Heart left ventricle (tissue), 16 donors: Measurements from ENCODE around the gene ERGIC1. TPM values are rescaled to one million over a fixed set of nuclear protein-coding genes. Genes with fewer than 3 reads are reported as not detected.
A peak's percentile ranks its signal among the peaks of the same experiment; 100 is the strongest.

Experiments used
- ATAC-seq, 4 donors: fragments of 200-7000 bp; cut with Tn5 transposase; one replicate each; pipeline ENCODE4 v1.9.1; 2020 to 2022; ENCODE audit warnings: moderate library complexity in 4 of 4, mild to moderate bottlenecking in 3 of 4, moderate number of reproducible peaks in 1 of 4
- DNase-seq, 5 donors: peaks; one replicate each; pipeline ENCODE4 v3.0.0-alpha.2; 2020
- H3K27ac ChIP-seq, 12 donors: fragments of 200-600 bp; sonication (generic) in 4 of 12; one replicate each; pipeline versions ENCODE4 v1.5.0 to v1.8.0; 2016 to 2022; ENCODE audit warnings: mild to moderate bottlenecking in 2 of 12
- H3K27me3 ChIP-seq, 9 donors: fragments of 200-600 bp; sonication (generic) in 2 of 9; one replicate each; pipeline versions ENCODE4 v1.5.1 to v1.8.0; 2016 to 2022; ENCODE audit warnings: mild to moderate bottlenecking in 3 of 9
- H3K36me3 ChIP-seq, 9 donors: fragments of 200-600 bp; sonication (generic) in 2 of 9; one replicate each; pipeline versions ENCODE4 v1.5.0 to v1.8.0; 2018 to 2022; ENCODE audit warnings: mild to moderate bottlenecking in 2 of 9
- H3K4me1 ChIP-seq, 12 donors: fragments of 200-600 bp; sonication (generic) in 4 of 12; one replicate each; pipeline versions ENCODE4 v1.5.0 to v1.8.0; 2016 to 2022; ENCODE audit warnings: mild to moderate bottlenecking in 3 of 12
- H3K4me3 ChIP-seq, 12 donors: fragments of 200-600 bp; sonication (generic) in 4 of 12; one replicate each; pipeline versions ENCODE4 v1.5.0 to v1.8.0; 2017 to 2022; ENCODE audit warnings: mild to moderate bottlenecking in 9 of 12, moderate library complexity in 4 of 12
- H3K9me3 ChIP-seq, 12 donors: fragments of 200-600 bp; sonication (generic) in 4 of 12; one replicate each; pipeline versions ENCODE4 v1.5.0 to v1.8.0; 2016 to 2022; ENCODE audit warnings: mild to moderate bottlenecking in 1 of 12
- POLR2A ChIP-seq, 2 donors: fragments of 450-650 bp; IDR thresholded peaks; one replicate each; pipeline ENCODE4 v1.6.1; 2017; ENCODE audit warnings: antibody characterized with exemption in 2 of 2, mild to moderate bottlenecking in 2 of 2, moderate library complexity in 2 of 2
- WGBS, 4 donors: extraction: QIAGEN DNeasy Blood & Tissue Kit in 2 of 4; methylation state at CpG; one replicate each; pipeline versions ENCODE4 v1.1.5 to v1.1.7; 2013 to 2018; 5-methylcytosine and 5-hydroxymethylcytosine counted together
- intact Hi-C, 10 donors: fragments of 100-400 bp; cut with DNase I; formaldehyde crosslinking; loops; one replicate each; pipeline versions ENCODE4 v1.11.1 to v1.14.2; 2022
- polyA plus RNA-seq, 2 donors: library from polyadenylated mRNA; stranded (reverse); fragments of 200-250 nt; gene quantifications; one replicate each; pipeline ENCODE4 v1.2.3, GENCODE V29; 2013
- total RNA-seq, 9 donors: library from RNA; depleted of rRNA in 2 of 9; stranded (reverse); fragments of >200 nt in 2 of 9; fragmentation: NEBNext Ultra II Directional in 3 of 9; extraction: Animal tissue kit (Norgen Biotek cat#: 25700) in 3 of 9; gene quantifications; one replicate each; pipeline versions ENCODE4 v1.1.0 to v1.2.4, GENCODE V29; 2016 to 2023
- TF ChIP-seq, protein P1 (sequence below), 12 donors: fragments of 200-600 bp; sonication (generic) in 4 of 12; IDR thresholded peaks; one replicate each; pipeline versions ENCODE4 v1.5.0 to v1.8.0; 2018 to 2022; ENCODE audit warnings: antibody characterized with exemption in 12 of 12, mild to moderate bottlenecking in 5 of 12
- donor health status: ischemic (EF 13 %, LVEDD 7.1; RV severe dilation, severe dysfunction).
- donor health status: healthy with polysubstance abuse.
- donor health status: DM: no; HTN: yes; CAD: no.
- donor health status: DM: no; HTN: no; CAD: no.
- donor health status: ischemic (EF 25% LVEDD 6.9; RV normal size, moderate dysfunction).
- donor health status: ischemic (EF 25% LVEDD 5.7; RV mildly dilated, moderate dysfunction).
- donor health status: healthy.
- donor health status: DM: yes; HTN: yes; CAD: no.
- donor health status: ischemic (EF 35%, LVEDD 5.7; RV mildly dilated, moderate dysfunction).
- donor health status: nonischemic (EF 11% LVEDD 7.7; RV severe dilation, severe dysfunction).
- donor health status: DM: yes; HTN: yes; CAD: no.
- donor health status: PGD.
- donor health status: ischemic (EF 29% LVEDD 5.4; RV normal size, mild dysfunction).
- donor health status: nonischemic (EF 23%, LVEDD 6.1; RV moderate dilation, normal function).

ERGIC1 gene
- total and polyA plus RNA-seq, 11 donors = 66.6 to 115 (median 84.9) TPM

DNA sequence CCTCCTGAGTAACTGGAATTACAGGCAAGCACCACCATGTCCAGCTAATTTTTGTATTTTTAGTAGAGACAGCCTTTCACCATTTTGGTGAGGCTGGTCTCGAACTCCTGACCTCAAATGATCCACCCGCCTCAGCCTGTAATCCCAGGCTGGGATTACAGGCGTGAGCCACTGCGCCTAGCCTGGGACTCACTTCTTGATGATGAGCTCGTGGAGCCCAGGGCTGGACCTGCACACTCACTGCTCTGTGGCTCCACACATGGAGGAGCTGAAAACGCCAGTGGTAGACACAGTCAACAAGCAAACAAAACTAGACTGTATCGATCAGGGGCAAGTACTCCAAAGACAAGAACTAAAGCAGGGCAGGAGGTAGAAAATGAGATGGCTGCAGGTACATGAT, 65.4 kb downstream of the ERGIC1 start:
- no peaks in the 10 kb centered on the region for H3K9me3 ChIP-seq
- DNase-seq (no peak), ATAC-seq (no peak)
- H3K4me1 ChIP-seq = peaks cover 2 to 69% (median 63%) of the 10 kb centered on the region in 12 donors
- H3K36me3 ChIP-seq = peaks cover 0 to 18% (median 0%) of the 10 kb centered on the region in 9 donors
- intact Hi-C loops = loop anchor here in 1 of 10 donors (10.0 kb wide), 1 partner anchor 125 kb away; the partner anchor contains the start of gene DUSP1
- H3K4me3 ChIP-seq = no peak overlapping the region
- no peak for TF ChIP-seq POLR2A (IDR thresholded peaks at IDR 0.05)
- TF ChIP-seq, protein P1, sequence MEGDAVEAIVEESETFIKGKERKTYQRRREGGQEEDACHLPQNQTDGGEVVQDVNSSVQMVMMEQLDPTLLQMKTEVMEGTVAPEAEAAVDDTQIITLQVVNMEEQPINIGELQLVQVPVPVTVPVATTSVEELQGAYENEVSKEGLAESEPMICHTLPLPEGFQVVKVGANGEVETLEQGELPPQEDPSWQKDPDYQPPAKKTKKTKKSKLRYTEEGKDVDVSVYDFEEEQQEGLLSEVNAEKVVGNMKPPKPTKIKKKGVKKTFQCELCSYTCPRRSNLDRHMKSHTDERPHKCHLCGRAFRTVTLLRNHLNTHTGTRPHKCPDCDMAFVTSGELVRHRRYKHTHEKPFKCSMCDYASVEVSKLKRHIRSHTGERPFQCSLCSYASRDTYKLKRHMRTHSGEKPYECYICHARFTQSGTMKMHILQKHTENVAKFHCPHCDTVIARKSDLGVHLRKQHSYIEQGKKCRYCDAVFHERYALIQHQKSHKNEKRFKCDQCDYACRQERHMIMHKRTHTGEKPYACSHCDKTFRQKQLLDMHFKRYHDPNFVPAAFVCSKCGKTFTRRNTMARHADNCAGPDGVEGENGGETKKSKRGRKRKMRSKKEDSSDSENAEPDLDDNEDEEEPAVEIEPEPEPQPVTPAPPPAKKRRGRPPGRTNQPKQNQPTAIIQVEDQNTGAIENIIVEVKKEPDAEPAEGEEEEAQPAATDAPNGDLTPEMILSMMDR (IDR thresholded peaks at IDR 0.05) = no peak
- H3K27ac ChIP-seq = peak overlapping the region in 6 of 12 donors; percentile 12 to 96 (median 91)
- no peaks in the 10 kb centered on the region for H3K27me3 ChIP-seq
- 95 to 97% (median 96%) methylated on average over 7 of the region's 7 CpGs for WGBS, 4 donors

DNA sequence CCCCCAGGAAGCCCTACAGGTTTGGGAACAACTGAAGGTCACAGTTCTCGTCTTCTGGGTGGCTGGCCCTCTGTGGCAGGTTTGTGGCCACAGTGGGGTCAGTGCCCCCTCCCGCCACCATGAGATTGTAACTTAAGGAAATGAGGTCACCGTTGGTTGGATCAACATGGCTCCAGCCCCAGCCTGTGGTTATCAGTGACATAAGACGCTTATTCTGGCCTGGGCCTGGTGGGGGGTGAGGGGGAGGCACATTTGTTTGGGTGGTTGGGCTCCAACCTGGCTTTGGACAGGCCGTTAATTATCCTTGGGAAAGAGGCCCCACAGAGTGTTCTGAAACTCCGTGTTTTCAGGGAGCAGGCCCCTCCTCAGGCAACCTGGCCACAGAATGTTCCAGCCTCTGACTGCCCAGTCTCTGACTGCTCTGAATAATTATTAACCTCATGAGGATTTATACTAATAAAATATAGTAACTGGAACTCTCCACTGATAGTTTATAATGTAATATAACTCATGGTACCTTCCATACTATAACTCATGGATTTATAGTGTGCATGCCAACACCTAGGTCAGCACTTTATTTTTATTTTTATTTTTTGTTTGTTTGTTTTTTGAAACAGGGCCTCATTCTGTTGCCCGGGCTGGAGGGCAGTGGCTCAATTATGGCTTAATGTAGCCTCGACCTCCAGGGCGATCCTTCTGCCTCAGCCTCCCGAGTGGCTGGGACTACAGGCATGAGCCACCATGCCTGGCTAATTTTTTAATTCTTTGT, 67.1 kb downstream of the ERGIC1 start:
- H3K27me3 ChIP-seq = no peaks in the 10 kb centered on the region
- WGBS, 4 donors = 46 to 60% (median 55%) methylated on average over 10 of the region's 10 CpGs
- no peaks in the 10 kb centered on the region for H3K9me3 ChIP-seq
- peak; percentile 54 to 64 (median 60) for ATAC-seq
- DNase-seq = peak; percentile 74 to 83 (median 80)
- no peak overlapping the region for H3K4me3 ChIP-seq
- H3K36me3 ChIP-seq = peaks cover 0 to 18% (median 0%) of the 10 kb centered on the region in 9 donors
- peak overlapping the region; percentile 22 to 96 (median 90) for H3K27ac ChIP-seq
- peaks cover 2 to 85% (median 74%) of the 10 kb centered on the region in 12 donors for H3K4me1 ChIP-seq
- TF ChIP-seq POLR2A (IDR thresholded peaks at IDR 0.05) = no peak
- TF ChIP-seq, protein P1 (IDR thresholded peaks at IDR 0.05) = no peak
- intact Hi-C loops = loop anchor here in 9 of 10 donors (5.0 to 10.0 kb wide), 7 partner anchors 34 to 186 kb away; partner anchors contain the start of genes DUSP1 (in 4 of the 9) and ERGIC1 (in 1 of the 9)

DNA sequence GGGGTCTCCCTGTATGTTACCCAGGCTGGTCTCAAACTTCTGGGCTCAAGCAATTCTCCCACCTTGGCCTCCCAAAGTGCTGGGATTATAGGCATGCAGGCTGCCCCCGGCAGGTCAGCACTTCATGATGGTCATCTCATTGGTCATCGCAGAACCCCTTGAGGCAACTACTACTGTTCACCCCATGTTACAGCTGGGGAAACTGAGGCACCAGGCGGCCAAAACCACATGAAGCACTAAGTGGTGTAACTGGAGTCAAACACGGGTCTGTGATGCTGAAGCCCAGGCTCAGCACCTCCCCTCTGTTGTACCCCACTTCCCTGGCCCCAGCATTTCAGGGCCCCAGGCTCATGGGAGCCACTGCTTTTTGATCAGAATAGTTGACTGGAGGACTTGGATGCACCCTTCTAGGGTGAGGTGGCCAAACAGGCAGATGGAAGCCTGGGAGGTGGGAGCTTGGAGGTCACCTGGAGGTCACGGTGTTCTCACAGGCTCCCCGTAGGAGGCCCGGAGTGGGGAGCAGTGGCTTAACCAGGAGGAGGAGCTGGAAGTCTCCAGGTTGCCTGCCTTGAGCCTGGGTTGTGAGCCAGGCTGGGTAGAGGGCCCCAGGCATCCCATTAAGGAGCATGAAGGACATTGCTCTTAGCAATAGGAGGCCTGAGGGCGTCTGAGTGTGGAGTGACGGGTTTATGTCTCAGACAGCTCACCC, 67.9 kb downstream of the ERGIC1 start:
- no peak for ATAC-seq
- 76 to 79% (median 78%) methylated on average over 9 of the region's 9 CpGs for WGBS, 4 donors
- peak overlapping the region; percentile 28 to 96 (median 90) for H3K27ac ChIP-seq
- H3K36me3 ChIP-seq = peaks cover 0 to 18% (median 0%) of the 10 kb centered on the region in 9 donors
- H3K4me1 ChIP-seq = peaks cover 2 to 86% (median 69%) of the 10 kb centered on the region in 12 donors
- H3K4me3 ChIP-seq = no peak overlapping the region
- DNase-seq = no peak
- no peaks in the 10 kb centered on the region for H3K9me3 ChIP-seq
- TF ChIP-seq, protein P1 (IDR thresholded peaks at IDR 0.05) = no peak
- TF ChIP-seq POLR2A (IDR thresholded peaks at IDR 0.05) = no peak
- intact Hi-C loops = loop anchor here (2.0 to 10.0 kb wide), 11 partner anchors 29 to 187 kb away; partner anchors contain the start of genes DUSP1 (in 6 of the 10) and ERGIC1 (in 1 of the 10)
- H3K27me3 ChIP-seq = no peaks in the 10 kb centered on the region
